Hepatocyte (in vitro differentiated cells): ENCODE data around the gene DUX4. TPM values are rescaled to one million over a fixed set of nuclear protein-coding genes. Genes with fewer than 3 reads are reported as not detected.
"Not testable (repeated sequence)": the region's sequence is repeated elsewhere in the genome, so short reads cannot be mapped to it uniquely, and the experiment has no call there.

Experiments used
- DNase-seq: peaks from one replicate; pipeline ENCODE4 v3.0.0-alpha.2; 2016; ENCODE audit warnings: low spot score
- H2AFZ ChIP-seq: fragments of 200-600 bp; sonication (generic); 2 replicates; pipeline ENCODE4 v1.6.0; 2016; ENCODE audit warnings: antibody characterized with exemption, mild to moderate bottlenecking
- H3K27ac ChIP-seq: fragments of 200-600 bp; sonication (generic); 2 replicates; pipeline ENCODE4 v1.5.1; 2016; ENCODE audit warnings: mild to moderate bottlenecking
- H3K27me3 ChIP-seq: fragments of 200-600 bp; sonication (generic); 2 replicates; pipeline ENCODE4 v1.6.1; 2016
- H3K36me3 ChIP-seq: fragments of 200-600 bp; sonication (generic); replicated peaks from 2 replicates; pipeline ENCODE4 v1.5.1; 2016; ENCODE audit warnings: low read depth; ENCODE audit not compliant: insufficient read depth
- H3K4me1 ChIP-seq: fragments of 200-600 bp; sonication (generic); 2 replicates; pipeline ENCODE4 v1.5.1; 2016; ENCODE audit warnings: mild to moderate bottlenecking, moderate library complexity; ENCODE audit not compliant: insufficient read depth
- H3K4me2 ChIP-seq: fragments of 200-600 bp; sonication (generic); 2 replicates; pipeline ENCODE4 v1.6.0; 2016
- H3K4me3 ChIP-seq: fragments of 200-600 bp; sonication (generic); 2 replicates; pipeline ENCODE4 v1.5.1; 2016; ENCODE audit warnings: mild to moderate bottlenecking
- H3K79me2 ChIP-seq: fragments of 200-600 bp; sonication (generic); 2 replicates; pipeline ENCODE4 v1.6.0; 2017; ENCODE audit warnings: mild to moderate bottlenecking
- H3K9me2 ChIP-seq: fragments of 200-600 bp; sonication (generic); replicated peaks from 2 replicates; pipeline ENCODE4 v1.6.0; 2017; ENCODE audit warnings: mild to moderate bottlenecking; ENCODE audit not compliant: insufficient read depth
- H3K9me3 ChIP-seq: fragments of 200-600 bp; sonication (generic); 2 replicates; pipeline ENCODE4 v1.5.1; 2016; ENCODE audit warnings: low read depth, mild to moderate bottlenecking
- H4K20me1 ChIP-seq: fragments of 200-600 bp; sonication (generic); 2 replicates; pipeline ENCODE4 v1.6.0; 2016; ENCODE audit warnings: mild to moderate bottlenecking; ENCODE audit not compliant: insufficient read depth, poor library complexity, severe bottlenecking
- WGBS: methylation state at CpG from one replicate; pipeline ENCODE4 v1.1.6; 2016; ENCODE audit warnings: low lambda C conversion rate; ENCODE audit errors: missing lambda C conversion rate; 5-methylcytosine and 5-hydroxymethylcytosine counted together
- polyA plus RNA-seq: library from polyadenylated mRNA; unstranded; fragments of >200 nt; fragmentation: Nextera tagmentation; extraction: Ambion mirVana; gene quantifications from 2 replicates; pipeline ENCODE4 v1.2.1, GENCODE V29; 2016
- small RNA-seq: library from RNA; depleted of rRNA; stranded (forward); fragments of <200 nt; gene quantifications from one replicate; pipeline ENCODE3, GENCODE V24; 2014
- total RNA-seq: library from RNA; depleted of rRNA; stranded (reverse); fragments of >200 nt; gene quantifications from 2 replicates; pipeline ENCODE4 v1.2.3, GENCODE V29; 2014

The DUX4 gene
- total and polyA plus RNA-seq, 2 experiments from 2014 or later: not detected

- H3K27me3 ChIP-seq, DNase-seq, H3K4me3 ChIP-seq, H2AFZ ChIP-seq, H4K20me1 ChIP-seq, H3K9me3 ChIP-seq, H3K4me2 ChIP-seq, H3K9me2 ChIP-seq, H3K79me2 ChIP-seq, H3K4me1 ChIP-seq, H3K27ac ChIP-seq, H3K36me3 ChIP-seq: not testable (repeated sequence)
- WGBS: 100% methylated on average over 1 of the region's 73 CpGs
Measured at GRCh38 chr4:190203510-190203909, 29.9 kb downstream of the DUX4 start.

Small RNAs within 50 kb of the gene (small RNA-seq; reads per million reads assigned to genes)
- not detected for gene AC215524.1

Other genes with a start within 250 kb of the DUX4 start
- 33.8 and 35.6 TPM in 2 replicates for gene FRG1, start 232.9 kb upstream of the DUX4 start, total RNA-seq
- 27.8 and 29.6 TPM in 2 replicates for gene FRG1, start 232.9 kb upstream of the DUX4 start, polyA plus RNA-seq
- gene FRG2, start 146.5 kb upstream of the DUX4 start, total RNA-seq: not detected in 2 replicates
- not detected in 2 replicates for gene FRG2, start 146.5 kb upstream of the DUX4 start, polyA plus RNA-seq
- not detected in 2 replicates for gene DBET, start 109.3 kb upstream of the DUX4 start, total RNA-seq
- not detected in 2 replicates for gene DBET, start 109.3 kb upstream of the DUX4 start, polyA plus RNA-seq